GM12892 (cell line): ENCODE data around the gene C3orf20.

Experiments
- POLR2A ChIP-seq: IDR thresholded peaks from 2 replicates; pipeline ENCODE4 v1.6.1; 2011; ENCODE audit warnings: low read depth, low read length, control low read depth
- POLR2AphosphoS5 ChIP-seq: IDR thresholded peaks from 2 replicates; pipeline ENCODE4 v1.6.1; 2011; ENCODE audit warnings: low read depth, low read length, control low read depth
- TAF1 ChIP-seq: IDR thresholded peaks from 2 replicates; pipeline ENCODE4 v1.6.1; 2011; ENCODE audit warnings: low read depth, mild to moderate bottlenecking, control low read depth, low read length, borderline replicate concordance

DNA sequence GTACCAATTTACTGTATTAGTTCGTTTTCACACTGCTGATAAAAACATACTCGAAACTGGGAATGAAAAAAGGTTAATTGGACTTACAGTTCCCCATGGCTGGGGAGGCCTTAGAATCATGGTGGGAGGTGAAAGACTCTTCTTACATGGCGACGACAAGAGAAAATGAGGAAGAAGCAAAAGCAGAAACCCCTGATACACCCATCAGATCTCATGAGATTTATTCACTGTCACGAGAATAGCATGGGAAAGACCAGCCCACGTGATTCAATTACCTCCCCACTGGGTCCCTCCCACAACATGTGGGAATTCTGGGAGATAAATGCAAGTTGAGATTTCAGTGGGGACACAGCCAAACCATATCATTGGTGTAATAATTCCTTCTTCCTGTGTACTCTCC is 69.6 kb downstream of the C3orf20 start:
- TF ChIP-seq POLR2A (no peak), POLR2AphosphoS5 (no peak), TAF1 (no peak)
